GOT3 (cell line): ENCODE results near the gene METAP1.
"Not testable (repeated sequence)": the region's sequence is repeated elsewhere in the genome, so short reads cannot be mapped to it uniquely, and the experiment has no call there.

Experiments used
- DNase-seq: peaks from one replicate; lab custom pipeline; 2025; ENCODE audit warnings: mixed read lengths; lab: John Stamatoyannopoulos, UW

The METAP1 gene

DNA sequence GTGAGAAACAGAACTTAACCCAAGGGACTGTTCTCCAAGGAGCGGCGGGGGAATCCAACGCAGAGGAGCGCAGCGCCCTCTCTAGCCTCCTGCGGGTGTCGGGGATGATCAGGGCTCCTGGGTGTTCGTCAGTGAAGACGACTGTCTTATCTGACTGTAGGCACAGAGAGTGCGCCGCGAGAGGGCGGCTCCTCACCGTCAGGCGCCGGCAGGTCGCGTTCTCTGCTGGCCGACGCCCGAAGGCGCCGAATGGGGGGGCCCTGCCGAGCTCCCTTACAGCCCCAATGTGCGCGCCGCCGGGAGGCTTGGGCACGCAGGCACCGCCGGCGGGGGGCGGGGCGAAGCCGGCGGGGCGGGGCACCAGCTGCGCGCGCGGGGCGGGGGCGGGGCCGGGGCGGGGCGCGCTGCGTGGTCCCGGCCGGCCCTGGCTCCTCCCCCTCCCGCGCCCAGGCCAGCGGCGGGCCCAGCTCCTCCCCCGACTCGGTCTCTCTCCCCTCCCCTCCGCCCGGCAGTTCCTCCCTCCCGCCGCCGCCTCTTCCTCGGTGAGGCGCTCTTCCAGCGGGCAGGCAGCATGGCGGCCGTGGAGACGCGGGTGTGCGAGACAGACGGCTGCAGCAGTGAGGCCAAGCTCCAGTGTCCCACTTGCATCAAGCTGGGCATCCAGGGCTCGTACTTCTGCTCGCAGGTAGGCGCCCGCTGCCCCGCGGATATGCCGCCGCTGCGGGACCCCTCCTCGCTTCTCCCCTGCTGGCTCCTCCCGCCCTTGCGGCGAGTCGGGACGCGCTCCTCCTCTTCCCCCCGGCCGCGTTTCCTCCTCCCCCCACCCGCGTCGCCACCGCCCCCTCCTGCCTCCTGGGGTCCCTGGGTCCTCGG is at the start of gene METAP1:
METAP1 (plus strand) TSS at position 539 of the 873 bp plus-strand sequence; CDS start at position 572, 33 bp downstream.
- DNase-seq = peak; percentile 53

DNA sequence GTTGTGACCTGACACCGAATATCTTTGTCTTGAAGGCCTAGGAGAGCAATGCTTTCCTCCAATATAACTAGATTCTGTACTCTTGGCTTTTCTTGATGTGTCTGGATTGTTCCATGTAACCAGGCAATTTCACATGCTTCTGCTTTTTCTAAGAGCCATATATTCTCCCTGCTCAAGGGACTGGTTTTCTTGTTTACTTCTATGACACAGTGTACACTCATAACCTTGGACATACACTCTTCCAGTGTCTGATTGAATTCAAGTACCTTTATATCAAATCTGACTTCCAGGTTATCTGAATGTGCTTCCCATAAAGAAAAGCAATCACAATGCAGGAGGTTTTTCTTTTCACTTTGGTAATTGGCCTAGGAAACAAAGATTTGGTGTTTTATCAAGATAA is 49.2 kb upstream of the METAP1 start:
- DNase-seq = no peak

DNA sequence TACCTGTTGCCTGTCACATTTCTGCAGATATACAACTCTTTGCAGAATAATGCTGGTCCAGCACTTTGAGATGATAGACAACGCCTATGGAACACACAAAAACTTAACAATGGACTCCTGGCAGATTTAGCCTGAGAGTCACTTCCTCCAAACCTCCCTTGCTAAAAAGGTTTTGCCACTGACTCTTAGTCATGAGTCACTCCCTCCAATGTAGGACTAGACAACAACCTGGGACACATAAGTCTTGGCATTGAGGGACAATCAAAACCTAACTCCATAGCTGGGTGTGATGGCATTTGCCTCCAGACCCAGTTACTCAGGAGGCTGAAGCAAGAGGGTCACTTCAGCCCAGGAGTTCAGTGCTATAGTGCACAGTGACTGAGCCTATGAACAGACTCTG is 44.6 kb upstream of the METAP1 start:
- DNase-seq = no peak

- DNase-seq = no peak
Measured at GRCh38 chr4:98951710-98952109, 43.8 kb upstream of the METAP1 start.

- no peak for DNase-seq
Measured at GRCh38 chr4:98955229-98955628, 40.3 kb upstream of the METAP1 start.

DNA sequence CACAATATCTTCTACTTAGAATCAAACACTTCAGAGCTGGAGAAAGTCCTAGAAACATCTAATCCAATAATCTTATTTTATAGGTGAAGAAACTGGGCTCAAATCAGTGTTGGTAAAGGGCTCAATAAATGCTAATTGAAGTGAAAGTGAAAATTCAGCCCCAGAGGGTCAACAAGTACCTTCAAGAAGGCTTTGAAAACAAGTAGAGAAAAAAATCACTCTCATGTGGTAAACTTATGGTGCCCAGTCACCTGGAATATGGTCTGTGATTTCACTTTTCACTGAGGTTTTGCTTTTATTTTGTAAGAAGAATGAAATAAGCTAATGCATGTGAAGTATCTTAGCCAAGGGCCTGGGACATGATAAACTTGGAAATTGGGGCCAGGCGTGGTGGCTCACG is 37.5 kb upstream of the METAP1 start:
- DNase-seq = no peak

GRCh38 chr4:98959411-98959810 is 36.1 kb upstream of the METAP1 start:
- no peak for DNase-seq

GRCh38 chr4:98961770-98962169 is 33.8 kb upstream of the METAP1 start:
- no peak for DNase-seq

DNA sequence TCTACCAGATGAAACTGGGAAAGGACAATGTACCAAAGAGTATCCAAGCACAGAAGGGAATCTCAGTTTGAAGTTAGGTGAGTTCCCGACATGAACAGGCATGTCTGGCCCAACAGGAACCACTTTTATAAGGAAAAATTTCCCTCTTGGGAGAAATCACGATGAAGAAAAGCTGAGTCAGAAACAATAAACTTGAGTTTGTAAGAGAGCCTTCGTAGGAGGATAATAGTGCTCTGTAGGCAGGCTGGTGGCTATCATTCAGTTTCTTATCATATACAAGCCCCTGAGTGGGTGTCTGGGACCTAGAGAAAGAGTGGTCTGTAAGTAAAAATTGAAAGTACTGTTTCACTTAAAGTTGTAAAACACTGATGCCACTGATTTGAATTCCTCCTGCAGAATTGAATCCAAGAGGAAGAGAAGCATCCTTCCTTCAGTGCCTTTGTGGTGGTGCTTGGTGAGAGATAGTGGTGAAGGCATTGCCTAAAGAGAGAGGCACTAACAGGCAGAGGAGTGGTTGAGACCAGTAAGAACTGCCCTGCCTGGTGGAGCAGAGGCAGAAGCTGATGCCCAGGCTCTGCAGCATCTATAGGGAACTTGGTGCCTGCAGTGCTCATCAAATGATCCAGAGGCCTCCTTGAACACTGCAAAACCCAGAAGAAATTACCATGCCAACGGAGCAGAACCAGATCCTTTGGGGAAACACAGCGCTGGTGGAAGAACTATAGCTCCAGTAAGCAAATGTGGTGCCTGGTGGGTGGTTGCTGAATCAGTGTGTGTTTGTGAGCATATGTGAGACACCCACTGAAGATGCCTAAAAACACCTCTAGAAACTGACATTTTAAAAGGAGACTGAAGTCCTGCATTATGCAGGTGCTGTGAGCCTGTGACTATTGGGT is 31.7 kb upstream of the METAP1 start:
- no peak for DNase-seq

DNA sequence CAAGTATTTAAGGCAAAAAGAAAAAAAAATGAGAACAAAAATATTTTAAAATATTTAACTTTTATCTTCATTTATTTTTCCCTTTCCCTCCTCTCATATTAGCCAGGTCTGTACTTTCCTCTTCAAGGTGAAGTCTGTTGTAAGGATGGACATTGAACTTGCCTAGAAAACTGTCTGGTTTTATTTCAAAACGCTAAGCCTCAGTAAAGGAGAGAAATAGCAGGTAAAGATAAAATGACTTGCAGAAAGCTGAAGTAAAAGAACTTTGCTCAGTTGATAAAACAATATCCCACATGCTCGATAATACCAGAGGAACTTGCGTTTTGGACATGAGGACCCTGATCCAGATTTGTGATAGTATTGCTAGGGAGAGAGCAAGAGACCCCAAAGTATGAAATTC is 28.6 kb upstream of the METAP1 start:
- DNase-seq = no peak

DNA sequence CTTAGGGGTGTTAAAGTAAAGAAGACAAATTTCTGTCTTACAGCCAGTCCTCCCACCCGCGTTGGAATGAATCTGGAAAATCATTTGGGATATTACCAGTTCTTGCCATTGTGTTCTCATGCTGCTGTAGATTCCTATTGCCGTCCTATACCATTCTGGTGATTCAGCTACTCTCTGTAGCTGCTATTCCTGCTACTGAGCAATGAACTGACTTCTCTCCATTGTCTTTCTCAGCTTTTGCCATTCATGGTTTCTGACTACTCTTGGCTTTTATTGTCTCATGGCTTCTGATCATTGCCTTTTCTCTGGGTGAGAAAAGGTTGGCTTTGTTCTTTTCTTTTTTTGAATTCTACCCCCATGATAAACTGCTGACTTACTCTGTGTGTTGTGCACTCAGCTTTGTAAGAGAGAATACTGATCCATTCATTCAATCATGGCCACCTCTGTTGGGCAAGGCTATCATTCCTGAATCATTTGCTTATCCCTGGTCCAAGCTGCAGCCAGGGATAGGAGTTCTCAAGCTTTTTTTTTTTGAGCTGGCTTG is 27.7 kb upstream of the METAP1 start:
- no peak for DNase-seq

GRCh38 chr4:98969878-98970785 is 25.4 kb upstream of the METAP1 start:
- DNase-seq = no peak

DNA sequence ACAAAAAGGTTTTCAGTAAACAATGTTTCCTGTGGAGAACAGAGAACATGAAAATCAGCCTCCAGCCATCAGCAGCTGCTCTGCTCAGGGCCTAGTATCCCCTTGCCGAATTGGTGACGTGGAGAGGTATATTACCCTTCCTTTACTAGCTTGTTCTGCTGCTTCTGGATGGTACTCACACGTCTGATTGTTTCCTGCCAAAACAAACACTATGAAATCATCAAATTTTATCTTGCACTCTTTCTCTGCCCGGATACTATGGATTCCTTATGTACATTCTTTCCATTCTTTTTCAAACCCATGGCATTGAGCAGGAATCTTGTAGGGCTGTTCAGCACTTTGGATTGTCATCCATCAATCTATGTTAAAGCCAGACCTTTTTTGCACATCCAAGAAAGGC is 18.8 kb upstream of the METAP1 start:
- no peak for DNase-seq

DNA sequence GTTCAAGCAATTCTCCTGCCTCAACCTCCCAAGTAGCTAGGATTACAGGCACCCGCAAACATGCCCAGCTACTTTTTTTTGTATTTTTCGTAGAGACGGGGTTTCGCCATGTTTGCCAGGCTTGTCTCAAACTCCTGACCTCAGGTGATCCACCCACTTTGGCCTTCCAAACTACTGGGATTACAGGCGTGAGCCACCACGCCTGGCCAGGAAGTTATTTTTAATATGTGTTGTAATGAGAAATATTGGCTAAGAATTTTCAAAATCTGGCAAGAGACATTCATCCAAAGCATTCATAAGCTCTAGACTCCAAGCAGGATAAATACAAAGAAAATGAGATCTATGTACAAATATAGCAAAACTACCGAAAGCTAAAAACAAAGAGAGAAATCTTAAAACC is 18.0 kb upstream of the METAP1 start:
- DNase-seq = no peak

DNA sequence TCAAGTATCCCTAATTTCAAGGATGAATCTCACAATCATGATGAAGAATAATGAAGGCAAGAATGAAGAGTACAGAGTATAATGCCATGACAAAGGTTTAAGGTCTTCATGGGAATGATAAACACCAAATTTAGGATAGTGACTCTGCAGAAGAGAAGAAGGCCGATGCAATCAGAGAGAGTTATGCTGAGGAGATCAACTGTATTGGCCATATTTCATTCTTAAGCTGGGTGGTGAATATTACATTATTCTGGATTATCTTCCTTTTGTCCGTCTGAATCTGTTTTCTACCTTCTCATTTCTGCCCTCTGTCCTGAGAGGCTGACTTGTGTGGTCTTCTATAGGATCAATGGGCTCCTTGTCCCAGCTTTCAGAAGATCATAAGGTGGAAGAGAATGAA is 7.8 kb upstream of the METAP1 start:
- no peak for DNase-seq

DNA sequence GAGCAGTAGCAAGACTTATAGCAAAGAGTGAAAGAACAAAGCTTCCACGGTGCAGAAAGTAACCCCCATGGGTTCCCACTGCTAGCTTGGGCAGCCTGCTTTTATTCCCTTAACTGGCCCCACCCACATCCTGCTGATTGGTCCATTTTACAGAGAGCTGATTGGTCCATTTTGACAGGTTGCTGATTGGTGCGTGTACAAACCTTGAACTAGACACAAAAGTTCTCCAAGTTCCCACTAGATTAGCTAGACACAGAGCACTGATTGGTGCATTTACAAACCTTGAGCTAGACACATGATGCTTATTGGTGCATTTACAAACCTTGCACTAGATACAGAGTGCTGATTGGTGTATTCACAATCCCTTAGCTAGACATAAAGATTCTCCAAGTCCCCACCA is 2.7 kb upstream of the METAP1 start:
- not testable (repeated sequence) for DNase-seq

GRCh38 chr4:98993419-98994071 is 2.0 kb upstream of the METAP1 start:
- DNase-seq = no peak

- DNase-seq = no peak
Measured at GRCh38 chr4:98994474-98995182, 893 bp upstream of the METAP1 start.

DNA sequence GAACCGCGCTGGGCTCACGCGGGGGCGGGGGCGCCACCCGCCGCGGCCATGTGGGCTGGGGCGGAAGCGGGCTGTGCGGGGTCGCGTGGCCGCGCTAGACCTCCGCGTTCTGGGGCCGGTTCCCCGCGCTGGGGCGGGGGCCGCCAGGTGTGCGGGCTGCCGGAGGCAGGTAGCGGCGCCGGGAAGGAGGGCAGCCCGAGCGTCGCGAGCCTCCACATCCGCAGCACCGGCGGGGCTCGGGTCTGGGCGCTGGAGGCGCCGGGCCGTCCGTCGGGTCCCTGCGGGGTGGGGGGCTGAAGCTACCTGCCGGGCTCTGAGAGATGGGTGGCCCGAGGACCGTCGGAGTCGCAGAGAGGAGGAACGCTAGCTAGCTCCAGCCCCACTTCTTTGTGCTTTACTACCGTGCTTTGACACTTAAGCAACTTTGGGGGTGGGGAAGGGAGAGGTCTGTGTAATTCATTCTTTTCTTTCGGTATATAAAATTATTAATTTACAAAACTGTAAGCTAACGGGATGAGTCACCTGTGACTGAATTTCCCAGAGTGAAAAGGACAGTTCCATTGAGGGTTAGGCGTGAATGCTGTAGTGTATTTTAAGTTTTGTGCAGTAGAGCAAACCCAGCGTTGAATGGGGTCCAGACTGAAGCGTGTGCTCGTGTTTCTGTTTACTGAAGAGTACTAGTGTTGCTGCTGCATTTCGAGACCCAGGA is 689 bp downstream of the METAP1 start:
- DNase-seq = no peak

- DNase-seq = no peak
Measured at GRCh38 chr4:98996765-98997068, 1.2 kb downstream of the METAP1 start.
